ENCODE measurements around the gene IPPK.

IPPK gene

DNA sequence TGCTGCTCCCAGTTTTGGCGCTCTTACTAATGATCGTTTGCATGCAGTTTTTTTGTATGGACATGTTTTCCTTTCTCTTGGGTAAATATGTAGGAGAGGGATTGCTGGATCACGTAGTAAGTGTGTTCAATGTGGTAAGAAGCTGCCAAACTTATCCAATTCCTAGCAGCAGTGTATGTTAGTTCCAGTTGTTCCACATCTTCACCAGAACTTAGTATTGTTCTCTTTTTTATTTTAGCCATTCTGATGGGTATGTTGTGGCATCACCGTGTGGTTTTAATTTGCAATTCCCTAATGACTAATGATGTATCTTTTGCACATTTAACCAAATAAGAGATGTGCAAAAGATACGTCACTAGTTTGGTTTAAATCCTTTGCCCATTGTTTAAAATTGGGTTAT lies 65.9 kb downstream of the IPPK start:
- in situ Hi-C loops (cut with HindIII; ENCODE audit: low sequenced_read_pairs), result no loop called here
- H3K4me3 ChIP-seq (ENCODE audit: low read depth, low read length), result no peak overlapping the region
- TF ChIP-seq, protein P1, sequence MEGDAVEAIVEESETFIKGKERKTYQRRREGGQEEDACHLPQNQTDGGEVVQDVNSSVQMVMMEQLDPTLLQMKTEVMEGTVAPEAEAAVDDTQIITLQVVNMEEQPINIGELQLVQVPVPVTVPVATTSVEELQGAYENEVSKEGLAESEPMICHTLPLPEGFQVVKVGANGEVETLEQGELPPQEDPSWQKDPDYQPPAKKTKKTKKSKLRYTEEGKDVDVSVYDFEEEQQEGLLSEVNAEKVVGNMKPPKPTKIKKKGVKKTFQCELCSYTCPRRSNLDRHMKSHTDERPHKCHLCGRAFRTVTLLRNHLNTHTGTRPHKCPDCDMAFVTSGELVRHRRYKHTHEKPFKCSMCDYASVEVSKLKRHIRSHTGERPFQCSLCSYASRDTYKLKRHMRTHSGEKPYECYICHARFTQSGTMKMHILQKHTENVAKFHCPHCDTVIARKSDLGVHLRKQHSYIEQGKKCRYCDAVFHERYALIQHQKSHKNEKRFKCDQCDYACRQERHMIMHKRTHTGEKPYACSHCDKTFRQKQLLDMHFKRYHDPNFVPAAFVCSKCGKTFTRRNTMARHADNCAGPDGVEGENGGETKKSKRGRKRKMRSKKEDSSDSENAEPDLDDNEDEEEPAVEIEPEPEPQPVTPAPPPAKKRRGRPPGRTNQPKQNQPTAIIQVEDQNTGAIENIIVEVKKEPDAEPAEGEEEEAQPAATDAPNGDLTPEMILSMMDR (IDR thresholded peaks at IDR 0.05; ENCODE audit: low read depth, low read length, missing control alignments), result no peak
- DNase-seq (ENCODE audit: low read depth), result no peak

DNA sequence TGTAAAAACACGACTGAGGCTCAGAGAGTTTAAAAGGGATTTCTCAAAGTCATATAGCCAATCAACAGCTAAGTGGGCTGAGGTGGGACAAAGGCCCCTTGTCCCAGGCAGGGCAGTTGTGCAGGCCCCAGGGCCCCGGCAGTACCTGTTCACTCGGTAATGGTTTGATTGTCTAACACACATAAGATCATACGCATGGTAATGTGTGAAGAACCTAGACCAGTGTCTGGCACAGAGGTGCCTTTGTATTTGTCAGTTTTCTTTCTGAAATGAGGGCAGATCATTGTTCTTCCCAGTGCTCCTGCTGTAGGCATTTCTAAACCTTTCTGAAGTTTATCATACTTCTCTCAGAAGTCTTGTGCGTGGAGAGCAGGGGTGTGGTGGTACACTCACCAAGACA lies 66.8 kb downstream of the IPPK start:
- TF ChIP-seq, protein P1 (IDR thresholded peaks at IDR 0.05; ENCODE audit: low read depth, low read length, missing control alignments), result no peak
- DNase-seq (ENCODE audit: low read depth), result no peak
- no peak overlapping the region for H3K4me3 ChIP-seq (ENCODE audit: low read depth, low read length)
- in situ Hi-C loops (cut with HindIII; ENCODE audit: low sequenced_read_pairs), result no loop called here

DNA sequence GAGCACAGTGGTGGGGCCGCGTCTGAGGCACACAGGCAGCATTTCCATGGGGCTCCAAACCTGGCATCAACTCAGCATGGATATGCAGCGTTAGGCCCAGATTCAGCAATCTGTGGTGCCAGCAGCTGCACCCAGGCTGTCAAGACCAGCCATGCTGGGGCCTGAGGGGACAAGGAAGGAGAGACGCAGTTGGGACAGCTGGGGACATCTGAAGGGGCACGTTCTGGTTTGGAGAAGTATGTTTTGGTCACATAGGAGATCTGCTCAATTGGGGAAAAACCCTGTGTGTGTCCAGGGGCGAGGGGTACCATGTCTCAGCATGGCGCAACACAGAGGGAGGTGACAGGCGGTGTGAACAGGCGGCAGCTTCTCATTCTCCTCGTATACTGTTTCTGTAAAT lies 67.5 kb downstream of the IPPK start:
- TF ChIP-seq, protein P1 (IDR thresholded peaks at IDR 0.05; ENCODE audit: low read depth, low read length, missing control alignments), result no peak
- DNase-seq (ENCODE audit: low read depth), result no peak
- in situ Hi-C loops (cut with HindIII; ENCODE audit: low sequenced_read_pairs), result no loop called here
- no peak overlapping the region for H3K4me3 ChIP-seq (ENCODE audit: low read depth, low read length)

DNA sequence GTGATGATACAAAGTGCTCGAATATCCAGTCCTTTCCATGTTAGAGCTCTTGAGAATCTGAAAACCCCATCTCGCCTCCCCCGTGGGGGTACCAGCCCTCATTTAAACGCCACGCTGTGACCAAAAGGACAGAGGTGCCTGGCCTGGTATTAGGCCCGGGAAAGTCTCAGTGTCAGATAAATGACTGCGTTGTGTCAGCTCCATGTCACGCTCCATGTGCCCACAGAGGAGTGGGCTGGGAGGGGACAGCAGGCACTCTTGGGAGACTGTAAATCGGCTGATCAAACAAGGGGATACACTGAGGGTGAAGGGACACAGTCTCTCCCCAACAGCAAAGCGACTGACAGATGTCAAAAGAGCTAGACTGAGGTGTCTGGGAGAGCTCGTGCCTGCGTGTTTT lies 68.5 kb downstream of the IPPK start:
- TF ChIP-seq, protein P1 (IDR thresholded peaks at IDR 0.05; ENCODE audit: low read depth, low read length, missing control alignments), result no peak
- in situ Hi-C loops (cut with HindIII; ENCODE audit: low sequenced_read_pairs), result no loop called here
- no peak for DNase-seq (ENCODE audit: low read depth)
- H3K4me3 ChIP-seq (ENCODE audit: low read depth, low read length), result no peak overlapping the region

DNA sequence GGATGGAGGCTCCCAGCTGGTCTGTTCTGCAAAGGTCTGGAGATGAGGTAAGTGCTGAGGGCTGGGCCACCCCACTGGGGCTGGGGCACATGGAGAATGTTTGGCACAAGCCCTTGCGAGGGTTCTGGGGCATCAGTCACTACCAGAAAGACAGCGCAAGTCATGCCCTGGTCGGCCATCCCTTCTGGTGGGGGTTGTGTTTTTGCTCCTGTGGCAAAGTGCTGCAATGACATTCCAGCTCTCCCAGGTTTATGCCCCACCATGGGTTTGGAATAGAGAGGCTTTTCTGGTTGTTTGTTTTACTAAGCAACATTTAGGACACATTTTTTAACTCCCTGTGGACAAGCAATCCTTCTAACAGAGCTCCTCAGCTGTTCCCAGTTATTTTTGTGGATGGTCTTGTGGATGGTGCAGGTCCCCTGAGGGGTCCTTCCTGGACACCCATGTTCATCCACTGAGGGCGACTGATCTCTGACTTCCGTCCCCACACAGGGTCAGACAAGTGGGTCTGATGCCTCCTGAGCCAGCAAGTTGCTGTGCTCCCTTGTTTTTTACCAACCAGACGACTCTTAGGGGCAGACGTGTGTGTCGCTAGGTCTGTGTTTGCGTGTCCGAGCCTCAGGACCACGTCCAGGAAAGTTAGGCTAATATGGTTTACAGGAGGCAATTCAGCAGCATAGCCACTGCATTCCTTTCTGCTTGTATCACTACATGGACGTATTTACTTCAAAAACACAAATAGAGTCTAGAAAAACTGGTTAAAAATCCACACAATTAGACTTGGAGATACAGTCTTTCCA lies 69.3 kb downstream of the IPPK start:
- TF ChIP-seq, protein P1 (IDR thresholded peaks at IDR 0.05; ENCODE audit: low read depth, low read length, missing control alignments), result no peak
- DNase-seq (ENCODE audit: low read depth), result peak; percentile 73
- in situ Hi-C loops (cut with HindIII; ENCODE audit: low sequenced_read_pairs), result no loop called here
- H3K4me3 ChIP-seq (ENCODE audit: low read depth, low read length), result no peak overlapping the region

DNA sequence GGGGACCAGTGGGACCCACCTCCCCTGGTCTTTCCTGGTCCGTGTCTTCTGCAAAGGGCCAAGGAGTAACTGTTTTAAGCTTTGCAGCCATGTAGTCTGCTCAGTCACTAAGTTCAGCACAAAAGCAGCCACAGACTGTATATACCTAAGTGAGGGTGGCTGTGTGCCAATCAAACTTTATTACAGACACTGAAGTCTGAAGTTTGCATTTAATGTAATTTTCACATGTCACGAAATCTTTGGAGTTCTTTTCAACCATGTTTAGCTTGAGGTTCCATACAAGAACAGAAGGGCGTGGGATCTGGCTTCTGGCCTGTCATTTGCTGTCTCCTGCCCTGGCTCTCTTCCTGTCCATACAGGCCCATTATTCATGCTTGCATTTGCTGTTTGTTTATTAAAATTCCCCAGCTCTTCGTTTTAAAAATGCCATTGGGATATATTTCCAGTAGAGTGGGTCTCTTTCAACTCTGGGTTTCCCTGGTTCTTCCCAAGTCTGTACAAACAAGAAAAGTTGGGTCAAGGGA lies 69.9 kb downstream of the IPPK start:
- H3K4me3 ChIP-seq (ENCODE audit: low read depth, low read length), result no peak overlapping the region
- in situ Hi-C loops (cut with HindIII; ENCODE audit: low sequenced_read_pairs), result no loop called here
- no peak for DNase-seq (ENCODE audit: low read depth)
- TF ChIP-seq, protein P1 (IDR thresholded peaks at IDR 0.05; ENCODE audit: low read depth, low read length, missing control alignments), result no peak

Measured in astrocyte of the cerebellum (primary cell).